ENCODE results near the gene ALOX15. TPM values are rescaled to one million over a fixed set of nuclear protein-coding genes. Genes with fewer than 3 reads are reported as not detected.

Gene ALOX15
- total RNA-seq, 4 donors from 2014 or later: not detected

GRCh38 chr17:4601326-4601725, 40.2 kb downstream of the ALOX15 start:
- DNase-seq: no peak
- no peaks in the 10 kb centered on the region for H3K9me3 ChIP-seq
- H3K36me3 ChIP-seq: no peaks in the 10 kb centered on the region
- H3K27me3 ChIP-seq: no peaks in the 10 kb centered on the region
- TF ChIP-seq POLR2A (IDR thresholded peaks at IDR 0.05) (no peak), CTCF (IDR thresholded peaks at IDR 0.05) (no peak)
- H3K27ac ChIP-seq: no peak overlapping the region
- H3K4me3 ChIP-seq (replicated peaks in 1 of 3): no peak overlapping the region
- intact Hi-C loops (cut with DNase I): no loop called here
- 86 to 95% methylated on average over 4 of the region's 4 CpGs for WGBS, 2 donors
- no peaks in the 10 kb centered on the region for H3K4me1 ChIP-seq

GRCh38 chr17:4600563-4600962, 40.9 kb downstream of the ALOX15 start:
- Histone ChIP-seq H3K36me3 (no peaks in the 10 kb centered on the region), H3K9me3 (no peaks in the 10 kb centered on the region), H3K4me1 (no peaks in the 10 kb centered on the region), H3K27ac (no peak overlapping the region), H3K27me3 (no peaks in the 10 kb centered on the region), H3K4me3 (replicated peaks in 1 of 3) (no peak overlapping the region)
- DNase-seq: no peak
- intact Hi-C loops (cut with DNase I): no loop called here
- WGBS, 2 donors: 62 to 76% methylated on average over 3 to 9 of the region's 13 CpGs
- no peak for TF ChIP-seq POLR2A (IDR thresholded peaks at IDR 0.05)
- TF ChIP-seq CTCF (IDR thresholded peaks at IDR 0.05): no peak

DNA sequence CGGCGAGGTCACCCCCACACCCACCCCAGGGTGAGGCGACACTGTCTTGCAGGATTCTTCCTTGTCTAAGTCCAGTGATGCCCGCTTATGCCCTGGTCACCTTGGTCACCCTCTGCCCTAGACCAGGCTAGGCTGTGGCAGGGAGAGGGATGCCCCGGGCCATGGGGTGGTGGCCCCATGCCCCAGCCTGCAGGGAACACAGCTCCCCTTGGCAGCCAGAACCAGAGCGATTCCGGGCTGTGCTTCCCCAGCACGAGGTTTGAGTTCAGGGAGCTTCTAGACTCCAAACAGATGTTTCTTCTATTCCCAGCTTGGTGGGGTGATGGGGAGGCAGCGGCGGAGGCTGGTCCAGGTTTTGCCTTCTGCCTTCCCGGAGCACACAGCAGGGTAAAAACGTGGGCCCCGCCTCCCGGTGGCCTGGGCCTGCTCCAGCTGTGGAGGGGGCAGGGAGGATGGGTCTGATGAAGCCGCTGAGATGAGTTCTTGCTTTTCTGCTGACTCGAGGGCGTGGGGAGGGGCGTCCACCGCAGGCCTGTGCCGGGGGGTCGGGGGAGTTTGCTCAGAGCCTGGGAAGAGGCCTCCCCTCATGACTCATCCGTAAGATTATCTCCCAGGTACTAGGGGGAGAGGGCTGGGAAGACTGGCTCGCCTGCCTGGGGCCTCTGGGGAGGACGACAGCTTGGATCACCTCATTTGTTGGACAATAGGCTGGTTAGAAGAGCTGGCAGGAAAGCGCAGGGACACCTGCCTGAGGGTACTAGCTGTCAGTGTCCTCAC, 41.8 kb downstream of the ALOX15 start:
- Histone ChIP-seq H3K27me3 (no peaks in the 10 kb centered on the region), H3K4me1 (no peaks in the 10 kb centered on the region), H3K4me3 (replicated peaks in 1 of 3) (no peak overlapping the region), H3K36me3 (no peaks in the 10 kb centered on the region), H3K9me3 (no peaks in the 10 kb centered on the region), H3K27ac (no peak overlapping the region)
- DNase-seq: no peak
- TF ChIP-seq POLR2A (IDR thresholded peaks at IDR 0.05) (no peak), CTCF (IDR thresholded peaks at IDR 0.05) (no peak)
- 50 to 78% methylated on average over 6 to 25 of the region's 25 CpGs for WGBS, 2 donors
- intact Hi-C loops (cut with DNase I): no loop called here

GRCh38 chr17:4598776-4599504, 42.5 kb downstream of the ALOX15 start:
- H3K27me3 ChIP-seq: no peaks in the 10 kb centered on the region
- no peaks in the 10 kb centered on the region for H3K9me3 ChIP-seq
- no peak overlapping the region for H3K27ac ChIP-seq
- TF ChIP-seq CTCF (IDR thresholded peaks at IDR 0.05) (no peak), POLR2A (IDR thresholded peaks at IDR 0.05) (no peak)
- no peaks in the 10 kb centered on the region for H3K36me3 ChIP-seq
- WGBS, 2 donors: 73 to 88% methylated on average over 20 of the region's 20 CpGs
- no peak overlapping the region for H3K4me3 ChIP-seq (replicated peaks in 1 of 3)
- intact Hi-C loops (cut with DNase I): no loop called here
- H3K4me1 ChIP-seq: no peaks in the 10 kb centered on the region
- peak in 1 of 2 donors; percentile 8 for DNase-seq

DNA sequence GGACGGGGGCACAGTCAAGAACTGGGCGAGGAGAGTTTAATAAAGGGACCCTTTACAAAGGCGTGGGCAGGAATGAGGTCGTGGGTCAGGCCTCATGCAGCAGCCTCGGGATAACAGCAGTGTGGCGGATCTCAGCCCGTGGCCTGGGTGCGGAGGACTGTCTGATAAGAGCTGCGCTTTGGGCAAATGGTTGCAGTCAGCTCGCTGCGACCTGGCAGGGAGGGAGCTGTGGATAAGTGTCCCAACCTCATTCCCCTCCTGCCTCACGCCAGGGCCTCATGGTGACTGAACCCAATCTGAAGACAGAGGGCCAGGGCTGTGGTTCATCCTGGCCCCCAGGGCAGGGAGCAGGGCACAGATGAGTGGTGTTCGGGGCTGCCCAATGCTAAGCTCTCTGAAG, 43.5 kb downstream of the ALOX15 start:
- no peak for TF ChIP-seq POLR2A (IDR thresholded peaks at IDR 0.05)
- TF ChIP-seq CTCF (IDR thresholded peaks at IDR 0.05): no peak
- no peaks in the 10 kb centered on the region for H3K27me3 ChIP-seq
- H3K4me3 ChIP-seq (replicated peaks in 1 of 3): no peak overlapping the region
- 81 to 89% methylated on average over 13 of the region's 13 CpGs for WGBS, 2 donors
- no peak overlapping the region for H3K27ac ChIP-seq
- no peak for DNase-seq
- intact Hi-C loops (cut with DNase I): no loop called here
- no peaks in the 10 kb centered on the region for H3K4me1 ChIP-seq
- H3K9me3 ChIP-seq: no peaks in the 10 kb centered on the region
- no peaks in the 10 kb centered on the region for H3K36me3 ChIP-seq
